Measurements from ENCODE around the gene BNIP3.

BNIP3 gene

DNA sequence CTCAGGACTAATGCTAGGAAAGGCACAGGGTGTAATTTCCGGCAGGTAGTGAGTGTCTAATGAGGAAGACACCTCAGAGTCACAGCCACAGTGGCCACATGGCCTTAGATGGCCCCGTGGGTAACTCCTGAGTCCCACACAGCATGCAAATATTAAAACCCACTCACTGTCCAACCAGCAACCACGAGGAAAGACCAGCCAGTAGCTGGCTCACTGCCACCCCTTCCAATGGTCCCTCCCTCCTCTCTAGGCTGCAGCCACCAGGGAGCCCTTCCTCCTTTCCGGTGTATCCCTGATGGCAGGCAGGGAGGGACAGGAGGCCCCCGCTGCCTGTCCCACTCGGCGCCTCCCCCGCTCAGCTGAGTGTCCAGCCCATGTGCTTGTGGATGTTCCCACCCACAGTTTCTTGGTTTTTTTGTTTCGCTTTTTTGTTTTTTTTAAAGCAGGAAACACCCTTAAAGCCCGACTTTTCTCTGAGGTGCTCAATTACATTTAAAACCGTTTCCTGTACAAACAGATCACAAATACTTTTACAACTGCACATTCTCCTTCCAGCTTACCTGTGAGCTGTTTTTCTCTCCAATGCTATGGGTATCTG lies 9.2 kb downstream of the BNIP3 start:
- TF ChIP-seq, protein P1, sequence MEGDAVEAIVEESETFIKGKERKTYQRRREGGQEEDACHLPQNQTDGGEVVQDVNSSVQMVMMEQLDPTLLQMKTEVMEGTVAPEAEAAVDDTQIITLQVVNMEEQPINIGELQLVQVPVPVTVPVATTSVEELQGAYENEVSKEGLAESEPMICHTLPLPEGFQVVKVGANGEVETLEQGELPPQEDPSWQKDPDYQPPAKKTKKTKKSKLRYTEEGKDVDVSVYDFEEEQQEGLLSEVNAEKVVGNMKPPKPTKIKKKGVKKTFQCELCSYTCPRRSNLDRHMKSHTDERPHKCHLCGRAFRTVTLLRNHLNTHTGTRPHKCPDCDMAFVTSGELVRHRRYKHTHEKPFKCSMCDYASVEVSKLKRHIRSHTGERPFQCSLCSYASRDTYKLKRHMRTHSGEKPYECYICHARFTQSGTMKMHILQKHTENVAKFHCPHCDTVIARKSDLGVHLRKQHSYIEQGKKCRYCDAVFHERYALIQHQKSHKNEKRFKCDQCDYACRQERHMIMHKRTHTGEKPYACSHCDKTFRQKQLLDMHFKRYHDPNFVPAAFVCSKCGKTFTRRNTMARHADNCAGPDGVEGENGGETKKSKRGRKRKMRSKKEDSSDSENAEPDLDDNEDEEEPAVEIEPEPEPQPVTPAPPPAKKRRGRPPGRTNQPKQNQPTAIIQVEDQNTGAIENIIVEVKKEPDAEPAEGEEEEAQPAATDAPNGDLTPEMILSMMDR (IDR thresholded peaks at IDR 0.05; ENCODE audit: low read length, missing control alignments) = no peak
- H3K4me3 ChIP-seq (replicated peaks; ENCODE audit: low read depth, low read length) = no peak overlapping the region
- DNase-seq (ENCODE audit: low read depth) = peak; percentile 59

DNA sequence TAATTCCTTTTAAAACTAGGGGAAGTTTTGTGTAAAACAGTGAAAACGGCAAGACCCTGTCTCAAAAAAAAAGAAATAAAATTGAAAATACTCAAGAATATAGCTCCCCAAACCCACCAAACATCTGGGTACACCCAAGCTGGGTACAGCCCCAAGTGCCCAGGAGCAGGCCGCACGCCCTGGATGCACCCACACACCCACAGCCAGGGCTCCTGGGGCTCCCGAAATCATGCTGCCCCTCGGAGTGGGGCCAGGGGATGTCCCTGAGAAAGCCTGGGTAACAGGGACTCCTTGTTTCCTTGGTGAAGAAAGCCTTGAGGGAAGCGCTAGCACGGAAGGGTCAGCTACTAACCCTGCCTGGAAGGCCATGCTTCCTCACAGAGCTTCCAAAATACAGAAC lies 10.1 kb downstream of the BNIP3 start:
- TF ChIP-seq, protein P1 (IDR thresholded peaks at IDR 0.05; ENCODE audit: low read length, missing control alignments) = no peak
- H3K4me3 ChIP-seq (replicated peaks; ENCODE audit: low read depth, low read length) = no peak overlapping the region
- no peak for DNase-seq (ENCODE audit: low read depth)

DNA sequence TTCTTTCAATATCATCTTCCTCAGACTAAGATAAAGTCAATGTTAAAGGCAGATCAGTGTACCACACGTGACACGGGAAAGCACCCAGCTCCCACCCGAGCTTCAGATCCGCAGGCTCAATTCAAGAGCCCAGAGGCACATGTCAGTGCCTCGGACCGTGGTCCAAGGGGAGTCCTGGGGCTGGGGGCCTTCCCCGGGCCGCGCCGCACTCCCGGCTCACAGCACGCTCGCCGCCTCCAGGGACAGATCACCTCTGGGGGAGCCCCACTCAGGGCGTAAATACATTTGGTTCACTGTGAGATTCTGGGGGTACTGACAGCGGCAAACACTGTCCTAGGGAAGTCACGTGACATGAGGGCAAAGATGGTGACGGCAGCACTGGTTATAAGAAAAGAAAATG lies 10.8 kb downstream of the BNIP3 start:
- H3K4me3 ChIP-seq (replicated peaks; ENCODE audit: low read depth, low read length) = no peak overlapping the region
- DNase-seq (ENCODE audit: low read depth) = no peak
- TF ChIP-seq, protein P1 (IDR thresholded peaks at IDR 0.05; ENCODE audit: low read length, missing control alignments) = no peak

DNA sequence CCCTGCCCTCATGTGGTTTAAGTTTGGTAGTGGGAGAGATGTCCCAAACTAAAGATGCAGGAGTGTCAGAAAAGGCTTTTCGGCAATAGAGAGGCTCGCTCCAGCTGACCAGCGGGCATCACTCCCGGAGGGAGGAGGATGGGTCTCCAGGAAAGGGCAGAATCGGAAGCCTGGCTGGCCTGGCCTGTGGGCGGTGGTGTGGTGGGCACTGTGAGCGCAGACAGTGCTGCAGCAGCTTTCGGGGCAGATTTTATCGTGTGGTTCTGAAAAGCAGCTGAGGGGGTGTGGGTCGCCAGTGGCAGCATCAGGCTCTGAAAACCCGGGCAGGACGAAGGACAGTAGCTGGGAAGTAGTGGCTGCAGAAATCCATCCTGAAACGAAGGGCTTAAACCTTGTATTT lies 12.8 kb downstream of the BNIP3 start:
- TF ChIP-seq, protein P1 (IDR thresholded peaks at IDR 0.05; ENCODE audit: low read length, missing control alignments) = no peak
- DNase-seq (ENCODE audit: low read depth) = no peak
- H3K4me3 ChIP-seq (replicated peaks; ENCODE audit: low read depth, low read length) = no peak overlapping the region

DNA sequence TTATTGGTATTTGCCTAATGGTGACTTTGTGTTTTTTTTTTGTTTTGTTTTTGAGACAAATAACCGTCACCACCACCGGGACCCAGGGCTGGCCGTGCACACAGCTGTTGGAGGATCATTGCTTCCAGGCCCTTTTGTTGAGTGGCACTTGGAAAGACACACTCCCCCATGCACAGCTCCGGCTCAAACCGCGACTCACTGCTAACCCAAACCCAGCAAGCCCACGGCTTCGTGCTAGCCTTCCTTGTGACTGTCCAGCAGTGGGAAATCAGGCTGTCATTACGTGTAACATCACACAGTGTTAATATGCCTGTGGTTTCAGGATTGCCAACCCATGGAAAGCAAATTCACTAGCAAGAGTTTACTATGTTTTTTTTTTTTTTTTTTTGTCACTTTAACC lies 17.4 kb downstream of the BNIP3 start:
- H3K4me3 ChIP-seq (replicated peaks; ENCODE audit: low read depth, low read length) = no peak overlapping the region
- TF ChIP-seq, protein P1 (IDR thresholded peaks at IDR 0.05; ENCODE audit: low read length, missing control alignments) = no peak
- DNase-seq (ENCODE audit: low read depth) = no peak

DNA sequence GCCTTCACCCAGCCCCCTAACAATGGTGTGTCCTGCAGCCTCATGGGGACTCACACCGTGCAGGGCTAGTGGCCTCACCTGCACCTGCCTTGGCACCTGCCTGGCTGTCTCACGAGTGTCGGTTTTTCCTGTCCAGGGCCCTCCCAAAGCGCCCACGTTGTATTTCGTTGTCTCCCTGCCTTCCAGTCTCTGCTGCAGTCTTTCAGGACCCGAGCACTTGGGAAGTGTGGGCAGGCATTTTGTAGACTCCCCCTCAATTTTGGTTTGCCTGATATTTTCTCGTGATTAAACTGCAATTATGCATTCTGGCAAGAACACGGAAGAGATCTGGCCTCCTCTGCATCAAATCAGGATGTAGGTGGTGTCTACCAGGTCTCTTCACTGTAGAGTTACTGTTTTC lies 17.9 kb downstream of the BNIP3 start:
- H3K4me3 ChIP-seq (replicated peaks; ENCODE audit: low read depth, low read length) = no peak overlapping the region
- DNase-seq (ENCODE audit: low read depth) = no peak
- TF ChIP-seq, protein P1 (IDR thresholded peaks at IDR 0.05; ENCODE audit: low read length, missing control alignments) = no peak

DNA sequence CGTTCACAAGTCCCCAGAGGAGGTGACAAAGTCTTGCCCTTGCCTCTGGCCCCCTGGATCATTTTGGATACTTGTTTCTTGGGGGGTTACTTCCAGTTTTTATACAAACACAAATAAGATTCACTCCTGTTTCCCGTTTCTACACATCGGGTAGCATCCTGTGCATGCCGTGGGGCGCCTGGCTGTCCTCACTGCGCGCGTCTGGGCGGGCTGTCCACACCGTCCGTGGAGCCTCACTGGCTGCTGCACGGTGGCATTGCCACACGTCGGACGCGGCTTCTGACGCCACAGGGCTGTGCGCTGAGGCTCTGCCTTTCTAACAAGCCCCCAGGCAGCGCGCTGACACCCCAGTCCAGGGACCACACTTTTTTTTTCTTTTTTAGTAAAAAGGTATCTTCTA lies 18.4 kb downstream of the BNIP3 start:
- no peak overlapping the region for H3K4me3 ChIP-seq (replicated peaks; ENCODE audit: low read depth, low read length)
- TF ChIP-seq, protein P1 (IDR thresholded peaks at IDR 0.05; ENCODE audit: low read length, missing control alignments) = no peak
- DNase-seq (ENCODE audit: low read depth) = no peak

All from fibroblast of pulmonary artery (primary cell).